Stimulated activated CD8-positive, alpha-beta memory T cell treated with anti-CD3 and anti-CD28 coated beads, Interleukin-7, amount 100 ng/mL, for 24 hours (primary cell): ENCODE measurements around the gene FOSL1.

Experiments used
- DNase-seq: peaks from one replicate; pipeline ENCODE4 v3.0.0-alpha.2; 2020; ENCODE audit warnings: low read depth

The FOSL1 gene

DNA sequence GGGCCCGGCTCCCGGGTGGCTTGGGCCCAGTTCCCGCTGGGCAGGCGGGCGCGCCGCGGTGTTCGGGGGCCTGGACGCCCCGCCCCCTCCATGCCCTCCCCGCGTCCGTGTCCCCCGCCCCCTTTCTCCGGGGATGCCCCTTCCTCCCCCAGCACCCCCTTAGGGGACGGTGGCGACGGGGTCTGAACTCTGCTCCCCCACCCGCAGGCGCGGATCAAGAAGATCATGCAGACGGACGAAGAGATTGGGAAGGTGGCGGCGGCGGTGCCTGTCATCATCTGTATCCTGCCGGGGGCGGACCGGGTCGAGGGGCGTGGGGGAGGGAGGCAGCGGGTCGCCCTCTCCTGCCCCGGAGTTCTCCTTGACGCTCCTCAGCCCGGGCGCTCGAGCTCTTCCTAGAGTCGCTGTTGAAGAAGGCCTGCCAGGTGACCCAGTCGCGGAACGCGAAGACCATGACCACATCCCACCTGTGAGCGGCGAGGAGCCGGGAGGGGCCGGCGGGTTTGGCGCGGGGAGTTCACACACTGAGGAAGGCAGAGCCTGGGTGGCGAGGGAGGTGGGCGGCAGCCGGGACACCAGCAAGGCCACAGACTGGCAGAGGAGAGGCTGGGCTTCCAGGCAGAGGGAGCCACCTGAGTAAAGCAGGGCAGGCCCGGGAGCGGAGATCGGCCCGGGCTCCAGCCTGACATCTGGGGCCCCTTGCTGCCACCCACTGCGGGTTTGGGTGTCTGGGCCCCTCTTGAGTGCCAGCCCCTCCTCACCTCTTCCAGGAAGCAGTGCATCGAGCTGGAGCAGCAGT lies 19.6 kb upstream of the FOSL1 start:
- no peak for DNase-seq

- DNase-seq, result peak; percentile 98
Measured at GRCh38 chr11:65919141-65919572, 19.0 kb upstream of the FOSL1 start, which contains the start of gene DRAP1. TSS of gene DRAP1 (plus strand) at chr11:65919426. CDS start at chr11:65919502, 76 bp downstream.

GRCh38 chr11:65918211-65919140 lies 18.3 kb upstream of the FOSL1 start, which contains the start of gene C11orf68:
TSS of gene C11orf68 (minus strand) at chr11:65919062. CDS start at chr11:65919031, 31 bp downstream.
- no peak for DNase-seq

GRCh38 chr11:65917434-65918210 lies 17.4 kb upstream of the FOSL1 start:
- no peak for DNase-seq

DNA sequence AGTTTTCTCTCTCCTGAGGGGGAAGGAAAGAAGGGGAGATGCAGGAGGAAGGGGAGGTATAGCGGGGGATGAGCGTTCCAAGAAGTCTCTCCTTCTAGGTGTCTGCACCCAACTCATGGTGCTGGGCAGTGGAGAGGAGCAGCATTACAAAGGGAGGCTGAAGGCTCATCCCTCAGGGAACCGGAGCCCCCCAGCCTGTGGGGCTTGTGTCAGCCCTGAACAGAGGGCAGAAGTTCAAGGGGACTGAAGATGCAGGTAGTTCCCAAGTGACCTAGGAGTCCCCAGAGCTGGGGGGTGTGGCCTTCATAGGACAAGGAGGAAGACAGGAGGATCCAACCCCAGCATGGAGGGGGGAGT lies 16.9 kb upstream of the FOSL1 start:
- no peak for DNase-seq

- DNase-seq, result no peak
Measured at GRCh38 chr11:65916391-65916790, 16.2 kb upstream of the FOSL1 start.

DNA sequence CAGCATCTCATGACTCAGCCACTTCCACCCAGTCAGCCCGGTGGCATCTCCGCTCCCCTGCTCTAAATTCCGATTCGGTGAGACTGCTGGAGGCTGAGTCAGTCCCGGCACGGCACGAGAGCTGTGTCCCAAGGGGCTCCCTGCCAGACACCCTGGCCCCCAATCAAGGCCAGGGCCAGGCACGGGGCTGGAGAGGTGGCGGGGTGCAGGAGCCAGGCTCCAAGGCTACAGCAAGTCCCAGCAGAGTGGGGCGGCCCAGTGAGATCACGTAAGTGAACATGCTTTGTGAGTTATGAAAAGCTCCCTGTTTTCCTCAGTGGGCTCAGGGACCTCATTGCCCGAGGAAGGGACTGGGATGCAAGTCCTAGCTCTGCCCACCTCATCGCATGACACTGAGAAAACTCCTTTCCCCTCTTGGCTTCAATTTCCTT lies 15.6 kb upstream of the FOSL1 start:
- DNase-seq, result no peak

- no peak for DNase-seq
Measured at GRCh38 chr11:65915101-65915820, 15.1 kb upstream of the FOSL1 start.

- no peak for DNase-seq
Measured at GRCh38 chr11:65912845-65913244, 12.7 kb upstream of the FOSL1 start.

DNA sequence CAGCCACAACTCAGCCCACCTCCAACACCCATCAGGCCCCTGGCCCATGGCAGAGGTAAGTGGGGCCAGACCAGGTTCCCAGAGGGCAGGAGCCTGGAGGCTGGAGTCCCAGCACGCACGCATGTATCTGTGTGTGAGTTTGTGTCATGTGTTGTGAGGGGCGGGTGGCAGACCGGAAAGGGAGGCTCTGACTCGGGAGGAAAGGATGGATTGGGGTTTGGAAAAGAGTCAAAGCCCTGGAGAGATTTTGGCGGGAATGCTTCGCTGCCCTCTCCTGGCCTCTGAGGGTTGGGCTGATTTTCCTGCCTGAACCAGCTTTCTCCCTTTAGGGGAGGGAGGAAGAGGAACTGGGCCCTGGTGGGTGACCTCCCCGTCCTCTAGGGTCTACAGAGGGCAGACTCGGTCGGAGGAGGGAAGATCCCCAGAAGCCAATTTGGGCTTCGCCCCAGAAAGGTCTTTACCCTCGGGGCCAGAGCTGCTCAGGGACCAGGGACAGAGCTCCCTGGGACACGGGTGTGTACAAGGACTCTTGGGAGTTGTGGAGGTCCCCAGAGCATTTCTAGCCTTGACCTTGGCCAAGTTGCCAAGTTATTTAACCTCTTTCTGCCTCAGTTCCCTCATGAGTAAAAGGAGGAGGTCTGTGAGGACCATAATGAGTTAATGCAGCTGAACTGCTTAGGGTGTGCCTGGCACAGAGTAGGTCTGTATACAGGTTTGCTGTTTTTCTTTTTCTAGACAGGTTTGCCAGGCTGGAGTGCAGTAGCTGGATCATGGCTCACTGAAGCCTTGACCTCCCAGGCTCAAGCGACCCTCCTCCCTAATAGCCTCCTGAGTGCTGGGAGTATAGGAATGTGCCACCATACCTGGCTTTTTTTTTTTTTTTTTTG lies 11.7 kb upstream of the FOSL1 start:
- no peak for DNase-seq

GRCh38 chr11:65907878-65908277 lies 7.7 kb upstream of the FOSL1 start:
- no peak for DNase-seq

DNA sequence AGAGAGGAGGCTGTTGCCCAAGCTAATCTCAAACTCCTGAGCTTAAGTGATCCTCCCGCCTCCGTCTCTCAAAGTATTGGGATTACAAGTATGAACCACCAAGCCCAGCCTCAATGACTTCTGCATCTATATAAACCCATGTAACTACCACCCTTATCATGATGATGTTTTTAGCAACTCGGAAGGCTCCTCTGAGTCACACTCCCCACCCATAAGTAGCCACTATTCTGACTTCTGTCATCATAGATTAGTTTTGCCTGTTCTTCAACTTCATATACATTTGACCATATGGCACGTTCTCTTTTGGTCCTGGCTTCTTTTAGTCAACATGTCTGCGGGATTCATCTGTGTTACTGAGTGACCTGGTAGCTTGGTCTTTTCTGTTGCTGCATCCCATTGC lies 6.4 kb upstream of the FOSL1 start:
- DNase-seq, result no peak

- no peak for DNase-seq
Measured at GRCh38 chr11:65903715-65904114, 3.5 kb upstream of the FOSL1 start.

DNA sequence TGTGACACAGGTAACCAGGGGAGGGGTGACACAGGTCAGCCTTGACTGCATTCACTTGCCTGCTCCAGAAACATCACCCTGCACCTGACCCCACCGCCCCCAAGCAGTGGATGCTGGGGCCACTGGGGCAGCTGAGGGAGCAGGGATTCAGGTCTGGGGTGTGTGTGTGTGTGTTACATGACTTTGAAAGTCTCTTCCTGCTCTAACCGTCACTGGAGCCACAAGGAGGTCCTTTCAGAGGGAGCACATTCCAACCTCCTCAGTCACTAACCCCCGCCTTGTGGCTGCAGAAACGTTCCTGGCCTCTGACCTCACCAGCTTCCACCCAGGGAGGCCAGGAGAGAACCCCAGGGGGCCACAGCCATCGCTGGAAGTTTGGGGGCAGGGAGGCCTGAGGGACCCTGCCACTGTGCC lies 2.9 kb upstream of the FOSL1 start:
- DNase-seq, result no peak

GRCh38 chr11:65900899-65901180 lies 652 bp upstream of the FOSL1 start:
- DNase-seq, result no peak

DNA sequence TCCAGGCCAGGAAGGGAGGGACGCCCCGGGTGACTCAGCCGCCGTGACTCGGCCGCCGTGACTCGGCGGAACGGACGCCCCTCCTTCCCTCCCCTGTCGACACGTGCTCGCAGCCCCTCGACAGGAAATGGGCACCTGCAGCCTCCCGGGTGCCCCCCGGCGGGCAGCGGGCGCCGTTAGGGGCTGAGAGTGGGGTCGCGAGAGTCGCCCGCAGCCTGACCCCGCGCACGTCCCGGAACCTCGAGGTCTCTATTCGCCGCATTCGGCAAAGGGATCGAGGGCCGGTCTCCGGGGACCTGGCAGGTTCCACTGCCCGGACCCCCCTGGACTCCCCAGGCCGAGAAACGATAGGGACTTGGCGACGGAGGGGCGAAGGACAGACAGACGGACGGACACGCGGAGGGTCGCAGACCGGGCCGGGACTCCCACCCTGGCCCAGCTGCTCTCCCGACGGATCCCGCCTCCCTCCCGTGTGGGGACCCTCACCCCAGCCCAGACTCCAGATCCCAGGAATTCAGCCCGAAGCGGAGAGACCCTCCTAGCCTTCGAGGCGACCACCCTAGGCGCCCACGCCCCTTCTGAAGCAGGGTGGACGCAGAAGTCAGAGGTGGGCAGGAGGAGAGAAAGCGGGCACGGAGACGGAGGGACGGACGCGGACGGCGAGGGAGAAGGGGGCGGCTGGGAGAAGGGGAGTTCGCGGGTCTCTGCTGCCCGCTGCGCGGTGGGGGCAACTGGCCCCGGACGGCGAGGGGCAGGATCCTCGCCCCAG lies 648 bp downstream of the FOSL1 start:
- DNase-seq, result peak; percentile 58

DNA sequence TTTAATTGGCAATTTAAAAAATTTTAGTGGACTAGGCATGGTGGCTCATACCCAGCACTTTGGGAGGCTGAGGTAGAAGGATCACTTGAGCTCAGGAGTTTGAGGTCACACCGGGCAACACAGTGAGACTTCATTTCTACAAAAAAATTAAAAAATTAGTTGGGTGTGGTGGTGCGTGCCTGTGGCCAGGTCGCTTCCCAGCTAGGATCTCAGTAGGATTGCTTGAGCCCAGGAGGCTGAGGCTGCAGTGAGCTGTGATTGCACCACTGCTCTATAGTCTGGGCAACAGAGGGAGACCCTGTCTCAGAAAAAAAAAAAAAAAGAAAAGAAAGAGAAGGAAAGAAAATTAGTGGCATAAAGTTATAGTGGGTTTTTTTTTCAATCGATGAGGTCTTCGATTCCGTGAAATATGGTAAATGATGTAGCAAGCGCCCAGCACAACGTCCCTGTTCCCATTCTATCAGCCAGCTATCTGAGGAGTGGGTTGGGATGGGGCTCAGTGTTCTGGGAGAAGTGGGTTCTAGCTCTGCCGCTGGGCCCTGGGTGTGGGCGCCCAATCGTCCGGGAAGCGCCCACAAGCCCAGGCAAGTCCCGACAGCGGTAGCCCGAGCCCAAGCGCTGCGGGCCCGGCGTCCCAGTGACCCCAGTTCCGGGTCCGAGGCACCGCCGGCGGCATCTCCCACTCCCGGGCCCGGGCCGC lies 1.4 kb downstream of the FOSL1 start:
- no peak for DNase-seq

- no peak for DNase-seq
Measured at GRCh38 chr11:65897020-65897471, 3.1 kb downstream of the FOSL1 start.
